GM19467 (cell line): ENCODE measurements around the gene CTNND1.

Experiments used
- ATAC-seq: cut with Tn5 transposase; IDR thresholded peaks from one replicate; pipeline ENCODE4 v1.9.1; 2021; ENCODE audit warnings: mild to moderate bottlenecking, moderate library complexity; ENCODE audit not compliant: unreplicated experiment

CTNND1 gene

DNA sequence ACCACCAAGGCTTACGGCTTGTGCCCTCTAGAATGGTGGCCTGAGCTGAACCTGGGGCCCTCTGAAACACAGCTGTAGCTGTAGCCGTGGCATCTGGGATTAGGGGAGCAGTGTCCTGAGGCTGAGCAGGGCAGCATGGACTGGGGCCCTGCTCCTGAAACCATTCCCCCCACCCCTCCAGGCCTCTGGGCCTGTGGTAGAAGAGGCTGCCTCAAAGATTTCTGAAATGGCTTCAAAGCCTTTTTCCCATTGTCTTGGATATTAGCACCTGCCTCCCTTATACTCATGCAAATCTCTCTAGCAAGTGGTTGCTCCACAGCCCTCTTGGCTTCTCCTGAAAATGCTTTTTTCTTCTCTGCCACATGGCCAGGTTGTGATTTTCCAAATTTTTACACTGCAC lies 106.9 kb downstream of the CTNND1 start:
- ATAC-seq: no peak
